Psoas muscle (tissue), 8 donors: ENCODE results near the gene RALBP1. TPM values are rescaled to one million over a fixed set of nuclear protein-coding genes. Genes with fewer than 3 reads are reported as not detected.
"Not testable (repeated sequence)": the region's sequence is repeated elsewhere in the genome, so short reads cannot be mapped to it uniquely, and the experiment has no call there.

ENCODE experiments used
- ATAC-seq, 4 donors: fragments of 200-7000 bp; cut with Tn5 transposase; one replicate each; pipeline ENCODE4 v1.9.1; 2020; ENCODE audit warnings: moderate library complexity in 3 of 4, mild to moderate bottlenecking in 2 of 4
- DNase-seq, 2 donors: peaks; one replicate each; pipeline ENCODE4 v3.0.0-alpha.2; 2020
- H3K27ac ChIP-seq: fragments of 200-600 bp; one replicate; pipeline ENCODE4 v1.8.0; 2022
- H3K27me3 ChIP-seq, 3 donors: fragments of 200-600 bp in 1 of 3; one replicate each; pipeline versions ENCODE4 v1.6.1 to v1.8.0; 2013 to 2022; ENCODE audit warnings: low read length in 2 of 3, mild to moderate bottlenecking in 2 of 3, moderate library complexity in 1 of 3; ENCODE audit not compliant: insufficient read depth in 3 of 3
- H3K36me3 ChIP-seq, 2 donors: fragments of 200-600 bp in 1 of 2; one replicate each; pipeline versions ENCODE4 v1.6.1 to v1.8.0; 2013 to 2022; ENCODE audit warnings: low read depth in 1 of 2, mild to moderate bottlenecking in 1 of 2, moderate library complexity in 1 of 2; ENCODE audit not compliant: insufficient read depth in 1 of 2
- H3K4me1 ChIP-seq: fragments of 200-600 bp; one replicate; pipeline ENCODE4 v1.8.0; 2022
- H3K4me3 ChIP-seq: fragments of 200-600 bp; one replicate; pipeline ENCODE4 v1.8.0; 2022; ENCODE audit warnings: mild to moderate bottlenecking
- H3K9me3 ChIP-seq: fragments of 200-600 bp; one replicate; pipeline ENCODE4 v1.8.0; 2022
- WGBS, 3 donors: extraction: QIAGEN DNeasy Blood & Tissue Kit; methylation state at CpG; one replicate each; pipeline versions ENCODE4 v1.1.6 to v1.1.7; 2013; 5-methylcytosine and 5-hydroxymethylcytosine counted together
- intact Hi-C, 2 donors: fragments of 100-400 bp; cut with DNase I; formaldehyde crosslinking; loops; one replicate each; pipeline versions ENCODE4 v1.11.0 to v1.14.2; 2022
- polyA plus RNA-seq, 3 donors: library from polyadenylated mRNA; stranded (reverse); fragments of 200-250 nt; gene quantifications; one replicate each; pipeline ENCODE4 v1.2.3, GENCODE V29; 2013
- total RNA-seq, 4 donors: library from RNA; stranded (reverse); fragmentation: NEBNext Ultra II Directional in 2 of 4; extraction: Animal tissue kit (Norgen Biotek cat#: 25700) in 2 of 4; gene quantifications; one replicate each; pipeline versions ENCODE4 v1.2.1 to v1.2.4, GENCODE V29; 2021 to 2023
- TF ChIP-seq, protein P1 (sequence below): fragments of 200-600 bp; IDR thresholded peaks from one replicate; pipeline ENCODE4 v1.8.0; 2022; ENCODE audit warnings: antibody characterized with exemption
- donor health status: healthy with polysubstance abuse.
- donor health status: DM: no; HTN: no; CAD: no; lungs with moderate emphysema.
- donor health status: Bipolar disorder and iron deficiency.
- donor health status: healthy.
- donor health status: DM: yes; HTN: yes; CAD: no.
- donor health status: DM: no; HTN: no; CAD: no.
- donor health status: DM: no; HTN: no; CAD: no.
- donor health status: DM: yes; HTN: yes; CAD: no.

Gene RALBP1
- total and polyA plus RNA-seq, 7 donors: 28.7 to 85.0 (median 38.6) TPM

DNA sequence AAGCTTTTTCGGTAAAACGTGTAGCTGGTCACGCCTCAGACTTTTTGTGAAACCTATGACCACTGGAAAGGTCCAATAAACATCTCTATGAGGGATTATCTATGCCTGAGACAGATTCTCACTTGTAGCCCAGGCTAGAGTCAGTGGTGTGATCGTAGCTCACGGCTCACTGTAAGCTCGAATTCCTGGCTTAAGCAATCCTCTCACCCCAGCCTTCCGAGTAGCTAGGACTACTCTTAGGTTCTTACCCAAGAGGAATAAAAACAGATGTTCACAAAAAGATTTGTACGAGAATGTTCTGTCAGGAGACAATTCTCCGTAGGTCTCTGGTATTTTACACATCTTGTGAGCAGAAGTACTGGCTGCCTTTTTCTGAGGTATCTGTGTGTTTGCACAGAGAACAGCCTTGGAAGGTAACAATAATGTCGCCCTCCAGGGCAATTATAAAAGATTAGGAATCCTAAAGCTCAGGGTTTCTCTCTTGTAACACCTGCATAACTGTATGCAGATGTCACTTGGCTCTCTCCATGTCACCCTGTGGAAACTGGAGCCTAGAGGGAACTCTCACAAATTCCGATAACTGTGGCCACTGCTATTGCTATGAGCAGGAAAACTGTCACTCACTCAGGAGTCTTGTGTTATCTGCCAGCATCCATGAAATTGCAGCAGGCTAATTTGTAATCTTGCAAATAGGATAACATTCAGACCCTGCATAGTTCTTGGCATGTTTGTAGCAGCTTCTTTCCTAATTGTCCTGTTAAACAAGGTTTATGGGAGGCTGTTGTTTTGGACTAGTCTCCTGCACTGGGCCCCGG, 25.5 kb upstream of the RALBP1 start:
- Histone ChIP-seq H3K9me3 (no peaks in the 10 kb centered on the region), H3K27ac (no peak overlapping the region), H3K36me3 (no peaks in the 10 kb centered on the region), H3K4me1 (no peaks in the 10 kb centered on the region), H3K27me3 (peaks cover 0 to 3% (median 0%) of the 10 kb centered on the region in 3 donors), H3K4me3 (no peak overlapping the region)
- ATAC-seq (no peak), DNase-seq (no peak)
- TF ChIP-seq, protein P1, sequence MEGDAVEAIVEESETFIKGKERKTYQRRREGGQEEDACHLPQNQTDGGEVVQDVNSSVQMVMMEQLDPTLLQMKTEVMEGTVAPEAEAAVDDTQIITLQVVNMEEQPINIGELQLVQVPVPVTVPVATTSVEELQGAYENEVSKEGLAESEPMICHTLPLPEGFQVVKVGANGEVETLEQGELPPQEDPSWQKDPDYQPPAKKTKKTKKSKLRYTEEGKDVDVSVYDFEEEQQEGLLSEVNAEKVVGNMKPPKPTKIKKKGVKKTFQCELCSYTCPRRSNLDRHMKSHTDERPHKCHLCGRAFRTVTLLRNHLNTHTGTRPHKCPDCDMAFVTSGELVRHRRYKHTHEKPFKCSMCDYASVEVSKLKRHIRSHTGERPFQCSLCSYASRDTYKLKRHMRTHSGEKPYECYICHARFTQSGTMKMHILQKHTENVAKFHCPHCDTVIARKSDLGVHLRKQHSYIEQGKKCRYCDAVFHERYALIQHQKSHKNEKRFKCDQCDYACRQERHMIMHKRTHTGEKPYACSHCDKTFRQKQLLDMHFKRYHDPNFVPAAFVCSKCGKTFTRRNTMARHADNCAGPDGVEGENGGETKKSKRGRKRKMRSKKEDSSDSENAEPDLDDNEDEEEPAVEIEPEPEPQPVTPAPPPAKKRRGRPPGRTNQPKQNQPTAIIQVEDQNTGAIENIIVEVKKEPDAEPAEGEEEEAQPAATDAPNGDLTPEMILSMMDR: no peak
- WGBS, 3 donors: 42 to 49% (median 48%) methylated on average over 12 of the region's 12 CpGs
- intact Hi-C loops: no loop called here

DNA sequence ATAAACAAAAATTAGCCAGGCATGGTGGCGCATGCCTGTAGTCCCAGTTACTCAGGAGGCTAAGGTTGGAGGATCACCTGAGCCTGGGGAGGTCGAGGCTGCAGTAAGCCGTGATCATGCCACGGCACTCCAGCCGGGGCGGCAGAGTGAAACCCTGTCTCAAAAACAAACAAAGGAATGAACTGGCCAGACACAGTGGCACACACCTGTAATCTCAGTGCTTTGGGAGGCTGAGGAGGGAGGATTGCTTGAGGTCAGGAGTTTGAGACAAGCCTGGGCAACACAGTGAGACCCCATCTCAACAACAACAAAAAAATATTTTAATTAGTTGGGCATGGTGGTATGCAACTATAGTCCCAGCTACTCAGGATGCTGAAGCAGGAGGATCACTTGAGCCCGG, 24.4 kb upstream of the RALBP1 start:
- H3K9me3 ChIP-seq, DNase-seq, H3K27me3 ChIP-seq, H3K27ac ChIP-seq, intact Hi-C loops, H3K4me3 ChIP-seq, H3K36me3 ChIP-seq, H3K4me1 ChIP-seq, ATAC-seq: not testable (repeated sequence)
- 92 to 96% (median 95%) methylated on average over 7 of the region's 7 CpGs for WGBS, 3 donors

DNA sequence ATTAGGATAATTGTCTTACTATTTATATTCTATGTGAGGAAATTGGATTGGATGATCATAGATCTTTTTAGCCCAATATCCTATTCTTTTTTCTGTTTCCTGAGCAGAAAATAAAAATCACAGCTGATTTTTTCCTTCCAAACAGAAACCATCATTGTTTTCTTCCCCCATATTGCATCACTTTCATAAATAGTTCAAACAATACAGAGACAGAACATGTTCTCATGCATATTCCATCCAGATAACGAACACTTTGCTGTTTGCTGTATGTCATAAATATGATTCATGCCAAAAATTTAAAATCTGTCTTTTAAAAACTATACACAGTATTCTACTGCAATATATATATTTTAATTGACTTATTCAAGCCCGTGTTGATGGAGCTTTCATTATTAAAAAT, 22.0 kb upstream of the RALBP1 start:
- TF ChIP-seq, protein P1: no peak
- no peak for DNase-seq
- intact Hi-C loops: no loop called here
- Histone ChIP-seq H3K4me3 (no peak overlapping the region), H3K36me3 (no peaks in the 10 kb centered on the region), H3K9me3 (no peaks in the 10 kb centered on the region), H3K27ac (no peak overlapping the region), H3K27me3 (peaks cover 0 to 3% (median 0%) of the 10 kb centered on the region in 3 donors), H3K4me1 (no peaks in the 10 kb centered on the region)
- WGBS, 3 donors: 85 to 92% (median 87%) methylated on average over 2 of the region's 2 CpGs
- ATAC-seq: no peak

DNA sequence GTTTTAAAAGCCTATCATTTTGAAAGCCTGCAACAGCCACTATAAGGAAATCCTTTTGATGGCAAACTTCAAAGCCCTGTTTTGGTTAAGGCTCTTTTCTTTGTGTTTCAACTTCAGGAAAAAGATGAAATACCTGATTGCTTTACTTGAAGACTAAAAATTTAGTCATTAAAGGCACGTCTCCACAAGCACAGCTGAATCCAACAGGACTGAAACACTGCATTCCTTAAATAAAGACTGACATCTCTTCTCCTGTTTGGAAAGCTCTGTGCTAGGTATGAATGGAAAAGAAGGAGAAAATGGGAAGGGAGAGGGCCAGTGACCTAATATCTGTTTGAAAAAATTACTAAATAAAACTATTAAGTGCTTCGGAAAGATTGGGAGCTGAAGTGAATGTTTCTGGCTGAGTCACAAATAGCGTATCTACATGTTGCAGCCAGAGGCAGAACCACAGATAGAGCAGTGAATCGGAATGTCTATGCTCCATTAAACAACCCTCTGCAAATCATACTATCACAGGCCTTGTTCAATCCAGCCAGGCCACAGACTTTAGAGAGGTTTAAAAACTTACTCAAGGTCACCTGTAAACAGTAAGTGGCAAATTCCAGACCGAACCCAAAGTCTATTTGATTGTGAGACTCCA, 21.1 kb upstream of the RALBP1 start:
- ATAC-seq (no peak), DNase-seq (no peak)
- H3K9me3 ChIP-seq: no peaks in the 10 kb centered on the region
- no peaks in the 10 kb centered on the region for H3K4me1 ChIP-seq
- TF ChIP-seq, protein P1: no peak
- WGBS, 3 donors: 71 to 79% (median 72%) methylated on average over 5 of the region's 5 CpGs
- no peak overlapping the region for H3K4me3 ChIP-seq
- no peaks in the 10 kb centered on the region for H3K36me3 ChIP-seq
- no peak overlapping the region for H3K27ac ChIP-seq
- intact Hi-C loops: no loop called here
- no peaks in the 10 kb centered on the region for H3K27me3 ChIP-seq

DNA sequence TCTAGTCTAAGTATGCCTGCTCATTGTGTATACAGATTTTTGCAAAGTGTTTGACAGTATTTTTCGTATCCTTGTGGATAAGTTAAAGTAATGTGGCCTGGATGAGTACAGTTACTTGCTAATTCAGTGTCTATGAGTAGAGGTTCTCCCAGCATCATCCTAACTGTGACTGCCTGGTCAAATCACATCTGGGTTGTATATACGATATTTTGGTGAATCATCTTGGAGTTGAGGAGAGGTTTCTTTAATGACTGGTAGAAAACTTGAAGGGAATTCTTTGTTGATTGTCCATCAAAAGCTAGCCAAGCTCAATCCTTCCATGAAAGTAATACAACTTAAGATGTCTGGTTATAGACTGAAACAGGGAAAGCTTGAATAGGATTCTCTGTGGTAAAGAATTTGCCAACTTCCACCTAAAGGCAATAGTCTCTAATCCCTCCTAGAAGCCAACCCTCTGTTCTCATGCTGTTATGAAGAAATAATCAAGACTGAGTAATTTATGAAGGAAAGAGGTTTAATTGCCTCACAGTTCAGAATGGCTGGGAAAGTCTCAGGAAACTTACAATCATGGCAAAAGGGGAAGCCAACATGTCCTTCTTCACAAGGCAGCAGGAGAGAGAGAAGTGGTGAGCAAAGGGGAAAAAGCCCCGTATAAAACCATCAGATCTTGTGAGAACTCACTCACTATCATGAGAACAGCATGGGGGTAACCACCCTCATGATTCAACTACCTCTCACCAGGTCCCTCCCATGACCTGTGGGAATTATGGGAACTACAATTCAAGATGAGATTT, 19.4 kb upstream of the RALBP1 start:
- intact Hi-C loops: no loop called here
- Histone ChIP-seq H3K4me1 (no peaks in the 10 kb centered on the region), H3K4me3 (no peak overlapping the region), H3K36me3 (no peaks in the 10 kb centered on the region), H3K27me3 (no peaks in the 10 kb centered on the region), H3K9me3 (no peaks in the 10 kb centered on the region), H3K27ac (no peak overlapping the region)
- DNase-seq (no peak), ATAC-seq (no peak)
- WGBS, 3 donors: 90 to 91% (median 91%) methylated on average over 3 of the region's 3 CpGs
- TF ChIP-seq, protein P1: no peak
